H9 (cell line): ENCODE measurements around the gene SH3BP5L. TPM values are rescaled to one million over a fixed set of nuclear protein-coding genes. Genes with fewer than 3 reads are reported as not detected.

Source experiments
- DNase-seq: peaks from one replicate; pipeline ENCODE4 v3.0.0-alpha.2; 2017
- H2AFZ ChIP-seq: one replicate; pipeline ENCODE4 v1.6.1; 2013; ENCODE audit warnings: mild to moderate bottlenecking, low read length, control low read depth, moderate library complexity
- H2AK5ac ChIP-seq: 2 replicates; pipeline ENCODE4 v1.6.1; 2013; ENCODE audit warnings: low read length, control low read depth, mixed read lengths; ENCODE audit not compliant: insufficient read length
- H2BK120ac ChIP-seq: one replicate; pipeline ENCODE4 v1.6.1; 2013; ENCODE audit warnings: low read depth, mild to moderate bottlenecking, low read length, control low read depth, inconsistent platforms; ENCODE audit not compliant: poor library complexity, severe bottlenecking
- H2BK12ac ChIP-seq: 2 replicates; pipeline ENCODE4 v1.6.1; 2013; ENCODE audit warnings: low read length, control low read depth, mixed read lengths, low read depth; ENCODE audit not compliant: insufficient read length
- H2BK15ac ChIP-seq: 2 replicates; pipeline ENCODE4 v1.6.1; 2013; ENCODE audit warnings: low read depth, low read length, control low read depth
- H2BK20ac ChIP-seq: one replicate; pipeline ENCODE4 v1.6.1; 2013; ENCODE audit warnings: low read depth, mild to moderate bottlenecking, low read length, control low read depth, inconsistent platforms; ENCODE audit not compliant: poor library complexity, severe bottlenecking
- H2BK5ac ChIP-seq: 2 replicates; pipeline ENCODE4 v1.6.1; 2013; ENCODE audit warnings: low read length, control low read depth, mixed read lengths; ENCODE audit not compliant: insufficient read length
- H3K14ac ChIP-seq: 2 replicates; pipeline ENCODE4 v1.6.1; 2013; ENCODE audit warnings: low read length, control low read depth; ENCODE audit not compliant: insufficient read depth
- H3K18ac ChIP-seq: 2 replicates; pipeline ENCODE4 v1.6.1; 2013; ENCODE audit warnings: low read depth, mild to moderate bottlenecking, mixed read lengths, low read length, control low read depth; ENCODE audit not compliant: insufficient read length
- H3K23ac ChIP-seq: 2 replicates; pipeline ENCODE4 v1.6.1; 2013; ENCODE audit warnings: low read length, control low read depth, mixed read lengths, low read depth; ENCODE audit not compliant: insufficient read length
- H3K23me2 ChIP-seq: 2 replicates; pipeline ENCODE4 v1.6.1; 2013; ENCODE audit warnings: low read depth, mild to moderate bottlenecking, mixed read lengths, low read length, control low read depth; ENCODE audit not compliant: insufficient read length, poor library complexity, severe bottlenecking
- H3K27ac ChIP-seq: 2 replicates; pipeline ENCODE4 v1.5.1; 2013; ENCODE audit warnings: low read length, control low read depth, mixed read lengths, low read depth; ENCODE audit not compliant: insufficient read length
- H3K27me3 ChIP-seq: 2 replicates; pipeline ENCODE4 v1.6.1; 2013; ENCODE audit warnings: low read length, control low read depth, inconsistent platforms; ENCODE audit not compliant: insufficient read depth
- H3K4ac ChIP-seq: 2 replicates; pipeline ENCODE4 v1.6.1; 2013; ENCODE audit warnings: low read depth, mild to moderate bottlenecking, control low read depth, inconsistent platforms, low read length, moderate library complexity
- H3K4me1 ChIP-seq: 2 replicates; pipeline ENCODE4 v1.6.1; 2013; ENCODE audit warnings: low read length, control low read depth, inconsistent platforms; ENCODE audit not compliant: insufficient read depth
- H3K4me2 ChIP-seq: 2 replicates; pipeline ENCODE4 v1.6.1; 2013; ENCODE audit warnings: low read length, control low read depth, mixed read lengths; ENCODE audit not compliant: insufficient read length, insufficient read depth
- H3K56ac ChIP-seq: 2 replicates; pipeline ENCODE4 v1.6.1; 2013; ENCODE audit warnings: low read depth, mild to moderate bottlenecking, mixed read lengths, low read length, control low read depth; ENCODE audit not compliant: insufficient read length
- H3K79me1 ChIP-seq: 2 replicates; pipeline ENCODE4 v1.6.1; 2013; ENCODE audit warnings: low read depth, mild to moderate bottlenecking, moderate library complexity, low read length, control low read depth, inconsistent platforms; ENCODE audit not compliant: insufficient read depth, poor library complexity, severe bottlenecking
- H3K79me2 ChIP-seq: 2 replicates; pipeline ENCODE4 v1.6.1; 2013; ENCODE audit warnings: low read length, control low read depth, inconsistent platforms; ENCODE audit not compliant: insufficient read depth
- H3K9ac ChIP-seq: 2 replicates; pipeline ENCODE4 v1.6.1; 2013; ENCODE audit warnings: low read length, control low read depth, mixed read lengths; ENCODE audit not compliant: insufficient read length; ENCODE audit errors: extremely low read depth
- H3K9me3 ChIP-seq: one replicate; pipeline ENCODE4 v1.6.1; 2013; ENCODE audit warnings: low read depth, low read length, inconsistent platforms; ENCODE audit not compliant: control insufficient read depth
- H3T11ph ChIP-seq: one replicate; pipeline ENCODE4 v1.6.1; 2013; ENCODE audit warnings: mild to moderate bottlenecking, low read length, control low read depth, inconsistent platforms
- H4K20me1 ChIP-seq: one replicate; pipeline ENCODE4 v1.6.1; 2013; ENCODE audit not compliant: control insufficient read depth, insufficient read length, insufficient read depth
- H4K5ac ChIP-seq: 2 replicates; pipeline ENCODE4 v1.6.1; 2013; ENCODE audit warnings: low read depth, mild to moderate bottlenecking, mixed read lengths, low read length, control low read depth; ENCODE audit not compliant: insufficient read length
- H4K8ac ChIP-seq: replicated peaks from 2 replicates; pipeline ENCODE4 v1.6.1; 2013; ENCODE audit warnings: low read length, control low read depth, mixed read lengths, low read depth; ENCODE audit not compliant: insufficient read length
- H4K91ac ChIP-seq: 2 replicates; pipeline ENCODE4 v1.6.1; 2013; ENCODE audit warnings: low read depth, mild to moderate bottlenecking, moderate library complexity, mixed read lengths, low read length, control low read depth; ENCODE audit not compliant: insufficient read length
- H3K27ac Mint-ChIP-seq, 3 experiments: 2 replicates in 2 of 3; 3 replicates in 1 of 3; pipeline ENCODE4 v1.8.0; 2020 to 2021; ENCODE audit warnings: mixed read lengths in 3 of 3, mild to moderate bottlenecking in 1 of 3, moderate library complexity in 1 of 3
- H3K27me3 Mint-ChIP-seq: 2 replicates; pipeline ENCODE4 v1.8.0; 2021; ENCODE audit warnings: low read depth, mild to moderate bottlenecking, moderate library complexity, mixed read lengths
- H3K36me3 Mint-ChIP-seq, 3 experiments: 2 replicates in 2 of 3; 3 replicates in 1 of 3; pipeline ENCODE4 v1.8.0; 2020 to 2021; ENCODE audit warnings: low read depth in 3 of 3, mixed read lengths in 3 of 3; ENCODE audit not compliant: insufficient read depth in 1 of 3
- H3K4me1 Mint-ChIP-seq, 2 experiments: 2 replicates each; pipeline ENCODE4 v1.8.0; 2020; ENCODE audit warnings: mixed read lengths in 2 of 2
- H3K4me3 Mint-ChIP-seq, 2 experiments: 2 replicates in 1 of 2; 3 replicates in 1 of 2; pipeline ENCODE4 v1.8.0; 2020 to 2021; ENCODE audit warnings: mild to moderate bottlenecking in 2 of 2, mixed read lengths in 2 of 2, moderate library complexity in 1 of 2
- H3K9me3 Mint-ChIP-seq, 2 experiments: 2 replicates in 1 of 2; 3 replicates in 1 of 2; pipeline ENCODE4 v1.8.0; 2020; ENCODE audit warnings: mild to moderate bottlenecking in 2 of 2, mixed read lengths in 2 of 2, moderate library complexity in 1 of 2
- CTCF ChIP-seq: fragments of 200-600 bp; sonication (generic); conservative IDR thresholded peaks from 3 replicates; pipeline ENCODE4 v1.8.0; 2021; ENCODE audit warnings: antibody characterized with exemption, mild to moderate bottlenecking
- WGBS: extraction: QIAGEN DNeasy Blood & Tissue Kit; methylation state at CpG from one replicate; pipeline ENCODE4 v1.1.7; 2013; ENCODE audit warnings: missing lambda C conversion rate, low lambda C conversion rate, mixed read lengths; ENCODE audit not compliant: insufficient read length; ENCODE audit errors: extremely low coverage; 5-methylcytosine and 5-hydroxymethylcytosine counted together
- total RNA-seq: library from RNA; stranded (reverse); gene quantifications from 2 replicates; pipeline ENCODE4 v1.2.1, GENCODE V29; 2021

The SH3BP5L gene
- total RNA-seq, 1 experiment from 2014 or later = 27.6 TPM

GRCh38 chr1:248778906-248779305 lies 46.8 kb downstream of the SH3BP5L start:
- no peak overlapping the region for H4K8ac ChIP-seq
- no peaks in the 10 kb centered on the region for H4K20me1 ChIP-seq
- H3K4me3 Mint-ChIP-seq = no peak overlapping the region
- no peak overlapping the region for H2BK15ac ChIP-seq
- H3K18ac ChIP-seq = no peak overlapping the region
- no peak overlapping the region for H4K91ac ChIP-seq
- no peak overlapping the region for H2BK12ac ChIP-seq
- no peaks in the 10 kb centered on the region for H3K23me2 ChIP-seq
- H3K4me1 ChIP-seq = no peaks in the 10 kb centered on the region
- no peak overlapping the region for H3K4ac ChIP-seq
- H3K79me1 ChIP-seq = no peaks in the 10 kb centered on the region
- no peak for DNase-seq
- no peak overlapping the region for H3K56ac ChIP-seq
- H3K27me3 ChIP-seq = no peaks in the 10 kb centered on the region
- H2AK5ac ChIP-seq = no peak overlapping the region
- peaks cover 71% of the 10 kb centered on the region for H3K9me3 ChIP-seq
- no peak overlapping the region for H2AFZ ChIP-seq
- no peak overlapping the region for H3K27ac ChIP-seq
- H3K9ac ChIP-seq = no peak overlapping the region
- H3K4me2 ChIP-seq = no peak overlapping the region
- H3K23ac ChIP-seq = no peak overlapping the region
- no peak overlapping the region for H3K27ac Mint-ChIP-seq
- H2BK120ac ChIP-seq = no peak overlapping the region
- no peak for TF ChIP-seq CTCF
- no CpG with 5 or more reads among the region's 2 CpGs for WGBS
- no peak overlapping the region for H3K14ac ChIP-seq
- no peak overlapping the region for H3T11ph ChIP-seq
- H3K79me2 ChIP-seq = no peaks in the 10 kb centered on the region
- H4K5ac ChIP-seq = no peak overlapping the region
- H2BK5ac ChIP-seq = no peak overlapping the region
- H3K36me3 Mint-ChIP-seq = peaks cover 0 to 32% (median 6%) of the 10 kb centered on the region in 3 experiments; a peak in 6 of 7 replicates
- H3K9me3 Mint-ChIP-seq = peaks cover 91 to 95% of the 10 kb centered on the region in 2 experiments
- no peaks in the 10 kb centered on the region for H3K4me1 Mint-ChIP-seq
- H2BK20ac ChIP-seq = no peak overlapping the region
- H3K27me3 Mint-ChIP-seq = peaks cover 2% of the 10 kb centered on the region
